GM12865 (cell line): Measurements from ENCODE around the gene ZBTB20.

ENCODE experiments used
- DNase-seq: peaks from one replicate; pipeline ENCODE4 v3.0.0; 2010; ENCODE audit warnings: low read depth
- H3K4me3 ChIP-seq: 2 replicates; pipeline ENCODE4 v1.5.1; 2011; ENCODE audit warnings: mild to moderate bottlenecking, low read depth, low read length, control low read depth
- CTCF ChIP-seq: IDR thresholded peaks from 2 replicates; pipeline ENCODE4 v1.5.1; 2011; ENCODE audit warnings: low read length, control low read depth, low read depth, inconsistent platforms; ENCODE audit not compliant: insufficient read depth; ENCODE audit errors: missing control alignments

ZBTB20 gene

GRCh38 chr3:114867835-114868503, 279.1 kb downstream of the ZBTB20 start:
- no peak for DNase-seq
- no peak for TF ChIP-seq CTCF
- H3K4me3 ChIP-seq = no peak overlapping the region

- H3K4me3 ChIP-seq = no peak overlapping the region
- TF ChIP-seq CTCF = no peak
- DNase-seq = no peak
These were observed 279.7 kb downstream of the ZBTB20 start for GRCh38 chr3:114867359-114867758.

- no peak overlapping the region for H3K4me3 ChIP-seq
- DNase-seq = no peak
- TF ChIP-seq CTCF = no peak
These were observed 280.7 kb downstream of the ZBTB20 start for GRCh38 chr3:114866430-114866829.

GRCh38 chr3:114864970-114865369, 282.1 kb downstream of the ZBTB20 start:
- TF ChIP-seq CTCF = no peak
- no peak for DNase-seq
- H3K4me3 ChIP-seq = no peak overlapping the region

GRCh38 chr3:114863848-114864247, 283.2 kb downstream of the ZBTB20 start:
- no peak for DNase-seq
- no peak overlapping the region for H3K4me3 ChIP-seq
- no peak for TF ChIP-seq CTCF

- TF ChIP-seq CTCF = no peak
- no peak for DNase-seq
- no peak overlapping the region for H3K4me3 ChIP-seq
These were observed 285.4 kb downstream of the ZBTB20 start for GRCh38 chr3:114861666-114862065.

GRCh38 chr3:114860531-114860930, 286.6 kb downstream of the ZBTB20 start:
- DNase-seq = no peak
- no peak for TF ChIP-seq CTCF

More at GRCh38 chr3:114860531-114860930, 286.6 kb downstream of the ZBTB20 start:
- no peak overlapping the region for H3K4me3 ChIP-seq
